ENCODE results near the gene EPHB1.

DNA sequence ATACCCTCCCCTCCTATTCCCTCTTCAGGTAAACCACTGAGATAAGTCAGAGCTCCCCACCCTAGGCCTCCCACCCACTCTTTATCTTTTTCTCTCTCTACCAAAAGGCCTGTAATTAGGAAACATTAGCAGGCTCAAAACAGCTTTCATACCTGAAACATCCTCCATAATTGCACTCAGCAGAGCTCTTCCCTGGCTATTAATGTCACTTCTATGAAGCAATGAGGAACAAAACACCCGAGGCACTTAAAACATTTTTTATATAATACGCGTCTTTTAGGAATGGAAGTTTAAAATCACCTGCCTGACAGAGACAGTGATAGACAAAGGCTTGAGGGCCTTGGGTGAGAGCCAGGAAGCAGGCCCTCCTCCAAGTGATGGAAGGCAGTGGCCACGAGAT lies 138.9 kb downstream of the EPHB1 start:
- TF ChIP-seq CTCF (IDR thresholded peaks at IDR 0.05; ENCODE audit: extremely low read depth in 1 of 2, insufficient read depth in 1 of 2, low read depth in 1 of 2, low read length in 2 of 2) (no peak), JUN (IDR thresholded peaks at IDR 0.05; ENCODE audit: borderline replicate concordance, insufficient read depth, insufficient read length, low read depth) (no peak), POLR2AphosphoS5 (IDR thresholded peaks at IDR 0.05; ENCODE audit: insufficient read depth, low read depth, low read length) (no peak), POLR2A (IDR thresholded peaks at IDR 0.05; ENCODE audit: low read depth, low read length) (no peak), EZH2 (IDR thresholded peaks at IDR 0.05; ENCODE audit: borderline replicate concordance, low read depth, low read length, severe bottlenecking) (no peak), FOS (IDR thresholded peaks at IDR 0.05; ENCODE audit: borderline replicate concordance, insufficient read depth, low read length) (no peak)
- TF ChIP-seq, protein P1, sequence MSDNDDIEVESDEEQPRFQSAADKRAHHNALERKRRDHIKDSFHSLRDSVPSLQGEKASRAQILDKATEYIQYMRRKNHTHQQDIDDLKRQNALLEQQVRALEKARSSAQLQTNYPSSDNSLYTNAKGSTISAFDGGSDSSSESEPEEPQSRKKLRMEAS (IDR thresholded peaks at IDR 0.05; ENCODE audit: insufficient read depth, insufficient read length), result no peak
